A204.1 (cell line): ENCODE results near the gene PHTF2.
A peak's percentile ranks its signal among the peaks of the same experiment; 100 is the strongest.
"Not testable (repeated sequence)": the region's sequence is repeated elsewhere in the genome, so short reads cannot be mapped to it uniquely, and the experiment has no call there.

Experiments
- FAIRE-seq: peaks from 2 replicates; lab custom pipeline; 2012; peaks lifted over from hg19 to GRCh38; lab: Jason Lieb, UNC

Gene PHTF2

GRCh38 chr7:77798394-77799077 is at the start of gene PHTF2, which contains the start of gene TMEM60:
PHTF2 (plus strand) TSS chr7:77798773.
TMEM60 (minus strand) TSS chr7:77798434; CDS start chr7:77794373, 4,061 bp downstream.
- FAIRE-seq = peak; percentile 99

- FAIRE-seq = no peak
Measured at GRCh38 chr7:77752016-77752415, 46.6 kb upstream of the PHTF2 start.

GRCh38 chr7:77753173-77753572 is 45.4 kb upstream of the PHTF2 start:
- FAIRE-seq = no peak

GRCh38 chr7:77757589-77757988 is 41.0 kb upstream of the PHTF2 start:
- FAIRE-seq = no peak

GRCh38 chr7:77759294-77759889 is 39.2 kb upstream of the PHTF2 start:
- peak; percentile 98 for FAIRE-seq

- no peak for FAIRE-seq
Measured at GRCh38 chr7:77760809-77761453, 37.6 kb upstream of the PHTF2 start.

- FAIRE-seq = no peak
Measured at GRCh38 chr7:77765481-77765880, 33.1 kb upstream of the PHTF2 start.

- no peak for FAIRE-seq
Measured at GRCh38 chr7:77765906-77766800, 32.4 kb upstream of the PHTF2 start.

GRCh38 chr7:77766801-77767605 is 31.6 kb upstream of the PHTF2 start:
- FAIRE-seq = no peak

- FAIRE-seq = no peak
Measured at GRCh38 chr7:77770316-77770715, 28.3 kb upstream of the PHTF2 start.

- no peak for FAIRE-seq
Measured at GRCh38 chr7:77771901-77772300, 26.7 kb upstream of the PHTF2 start.

- FAIRE-seq = no peak
Measured at GRCh38 chr7:77778535-77778934, 20.0 kb upstream of the PHTF2 start.

- no peak for FAIRE-seq
Measured at GRCh38 chr7:77782383-77782782, 16.2 kb upstream of the PHTF2 start.

GRCh38 chr7:77783111-77783510 is 15.5 kb upstream of the PHTF2 start:
- no peak for FAIRE-seq

GRCh38 chr7:77783545-77783944 is 15.0 kb upstream of the PHTF2 start:
- no peak for FAIRE-seq

GRCh38 chr7:77784426-77784825 is 14.1 kb upstream of the PHTF2 start:
- not testable (repeated sequence) for FAIRE-seq

- FAIRE-seq = no peak
Measured at GRCh38 chr7:77786018-77786417, 12.6 kb upstream of the PHTF2 start.

- FAIRE-seq = no peak
Measured at GRCh38 chr7:77786741-77787140, 11.8 kb upstream of the PHTF2 start.

- no peak for FAIRE-seq
Measured at GRCh38 chr7:77788327-77788902, 10.2 kb upstream of the PHTF2 start.

GRCh38 chr7:77791336-77791735 is 7.2 kb upstream of the PHTF2 start:
- no peak for FAIRE-seq

- no peak for FAIRE-seq
Measured at GRCh38 chr7:77791956-77792355, 6.6 kb upstream of the PHTF2 start.
